GM12891 (cell line): ENCODE results near the gene TGFA.

ENCODE experiments used
- POLR2A ChIP-seq: IDR thresholded peaks from 2 replicates; pipeline ENCODE4 v1.6.1; 2011; ENCODE audit warnings: low read depth, low read length, control low read depth
- POLR2AphosphoS5 ChIP-seq: IDR thresholded peaks from 2 replicates; pipeline ENCODE4 v1.6.1; 2011; ENCODE audit warnings: low read depth, low read length, control low read depth
- POU2F2 ChIP-seq: IDR thresholded peaks from 2 replicates; pipeline ENCODE4 v1.6.1; 2011; ENCODE audit warnings: low read depth, mild to moderate bottlenecking, control low read depth, low read length, moderate library complexity
- SPI1 ChIP-seq: IDR thresholded peaks from 2 replicates; pipeline ENCODE4 v1.6.1; 2011; ENCODE audit warnings: low read depth, low read length, control low read depth

- TF ChIP-seq POLR2A (no peak), POLR2AphosphoS5 (no peak), POU2F2 (peak; percentile 79; the same call in 1 of the 2 replicates), SPI1 (peak; percentile 47; the same call in 1 of the 2 replicates)
Measured at GRCh38 chr2:70516596-70516995, 37.0 kb downstream of the TGFA start.
